ENCODE results near the gene GPC6.
A peak's percentile ranks its signal among the peaks of the same experiment; 100 is the strongest.

GPC6 gene

DNA sequence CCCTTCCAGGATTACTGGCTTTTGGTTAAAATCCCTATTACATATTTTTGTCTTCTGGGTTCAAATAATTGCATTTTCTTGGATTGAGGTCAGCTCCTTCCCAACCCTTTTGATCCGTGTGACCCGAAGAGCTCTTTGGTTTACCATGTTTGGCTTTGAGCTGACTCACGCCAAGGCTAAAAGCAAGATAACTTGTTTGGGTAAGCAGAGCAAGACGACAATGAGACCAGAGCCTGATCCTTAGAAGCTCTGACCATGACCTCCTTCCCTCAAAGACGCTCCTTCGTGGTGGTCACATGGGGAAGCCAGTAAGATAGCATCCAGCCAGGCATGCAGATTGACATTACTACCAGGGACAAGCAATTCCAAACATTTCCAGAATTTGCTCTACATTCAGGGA, 1099.0 kb downstream of the GPC6 start:
- TF ChIP-seq GATA3 (IDR thresholded peaks at IDR 0.05; ENCODE audit: low read depth, low read length) (no peak), GATA2 (IDR thresholded peaks at IDR 0.05; ENCODE audit: low read depth, low read length) (no peak)

DNA sequence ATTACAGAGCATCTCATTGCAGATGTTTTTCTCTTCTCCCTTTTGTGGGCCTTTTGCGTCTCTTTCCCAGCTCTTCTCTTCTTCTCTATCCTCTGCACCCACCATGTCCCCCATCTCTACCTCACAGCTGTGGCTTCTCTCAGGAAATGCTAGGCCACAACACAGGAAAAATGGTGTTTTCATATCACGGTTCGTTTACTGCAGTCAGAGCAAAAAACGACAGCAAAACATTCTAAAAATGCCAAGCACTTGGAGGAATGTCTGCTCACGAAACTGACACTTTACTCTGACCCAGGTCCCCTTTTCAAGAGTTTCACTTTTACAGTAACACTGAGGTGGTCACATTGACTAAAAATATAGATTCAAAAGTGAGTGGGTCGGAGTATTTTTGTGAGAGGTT, 1100.7 kb downstream of the GPC6 start:
- TF ChIP-seq GATA2 (IDR thresholded peaks at IDR 0.05; ENCODE audit: low read depth, low read length) = no peak
- no peak for TF ChIP-seq GATA3 (IDR thresholded peaks at IDR 0.05; ENCODE audit: low read depth, low read length)

GRCh38 chr13:94328381-94329041, 1101.9 kb downstream of the GPC6 start:
- TF ChIP-seq GATA3 (IDR thresholded peaks at IDR 0.05; ENCODE audit: low read depth, low read length) = no peak
- TF ChIP-seq GATA2 (IDR thresholded peaks at IDR 0.05; ENCODE audit: low read depth, low read length) = no peak

- no peak for TF ChIP-seq GATA2 (IDR thresholded peaks at IDR 0.05; ENCODE audit: low read depth, low read length)
- TF ChIP-seq GATA3 (IDR thresholded peaks at IDR 0.05; ENCODE audit: low read depth, low read length) = no peak
Observed at GRCh38 chr13:94329277-94329676, 1102.7 kb downstream of the GPC6 start.

- TF ChIP-seq GATA2 (IDR thresholded peaks at IDR 0.05; ENCODE audit: low read depth, low read length) (no peak), GATA3 (IDR thresholded peaks at IDR 0.05; ENCODE audit: low read depth, low read length) (no peak)
Observed at GRCh38 chr13:94329754-94330551, 1103.3 kb downstream of the GPC6 start.

GRCh38 chr13:94330552-94331071, 1104.0 kb downstream of the GPC6 start:
- TF ChIP-seq GATA3 (IDR thresholded peaks at IDR 0.05; ENCODE audit: low read depth, low read length) (no peak), GATA2 (IDR thresholded peaks at IDR 0.05; ENCODE audit: low read depth, low read length) (no peak)

GRCh38 chr13:94331281-94331680, 1104.7 kb downstream of the GPC6 start:
- TF ChIP-seq GATA2 (IDR thresholded peaks at IDR 0.05; ENCODE audit: low read depth, low read length) (no peak), GATA3 (IDR thresholded peaks at IDR 0.05; ENCODE audit: low read depth, low read length) (no peak)

DNA sequence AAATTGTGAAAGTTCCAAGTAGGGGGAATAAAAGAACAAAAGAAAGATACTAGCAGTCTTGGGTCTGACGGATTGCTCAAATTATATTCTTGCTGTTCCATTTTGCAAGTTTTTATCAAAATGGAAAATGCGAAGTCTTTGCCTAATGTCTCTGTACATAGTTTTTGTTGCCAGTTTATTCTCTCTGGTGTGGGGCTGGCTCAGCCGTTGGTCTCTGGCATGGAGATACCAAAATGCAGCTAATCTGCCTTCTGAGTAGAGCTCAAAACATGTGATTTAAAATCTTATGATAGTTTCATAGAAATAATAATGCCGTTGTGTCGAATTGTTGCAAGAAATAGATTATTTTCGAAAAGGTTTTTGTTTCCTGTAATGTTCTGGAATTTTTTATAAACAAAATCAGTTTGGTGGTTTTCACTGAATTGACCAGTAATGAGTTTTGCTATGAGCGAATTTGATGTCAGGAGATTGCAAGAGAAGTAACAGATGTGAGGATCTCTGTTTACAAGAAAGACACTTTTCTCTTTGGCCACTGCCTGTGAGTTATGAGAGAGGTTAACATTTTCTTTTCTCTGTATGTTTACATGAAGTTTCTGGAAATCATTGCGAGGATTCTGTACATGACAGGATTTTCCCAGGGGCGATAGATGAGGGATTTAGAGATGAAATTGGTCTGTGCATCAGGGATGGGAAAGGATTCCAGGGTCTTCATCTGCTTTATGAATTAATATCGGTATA, 1105.9 kb downstream of the GPC6 start:
- TF ChIP-seq GATA2 (IDR thresholded peaks at IDR 0.05; ENCODE audit: low read depth, low read length) (peak; percentile 38; the same call in 1 of the 2 replicates), GATA3 (IDR thresholded peaks at IDR 0.05; ENCODE audit: low read depth, low read length) (0 out of 2 replicates have a peak, but pooled peaks have one; percentile 14)

DNA sequence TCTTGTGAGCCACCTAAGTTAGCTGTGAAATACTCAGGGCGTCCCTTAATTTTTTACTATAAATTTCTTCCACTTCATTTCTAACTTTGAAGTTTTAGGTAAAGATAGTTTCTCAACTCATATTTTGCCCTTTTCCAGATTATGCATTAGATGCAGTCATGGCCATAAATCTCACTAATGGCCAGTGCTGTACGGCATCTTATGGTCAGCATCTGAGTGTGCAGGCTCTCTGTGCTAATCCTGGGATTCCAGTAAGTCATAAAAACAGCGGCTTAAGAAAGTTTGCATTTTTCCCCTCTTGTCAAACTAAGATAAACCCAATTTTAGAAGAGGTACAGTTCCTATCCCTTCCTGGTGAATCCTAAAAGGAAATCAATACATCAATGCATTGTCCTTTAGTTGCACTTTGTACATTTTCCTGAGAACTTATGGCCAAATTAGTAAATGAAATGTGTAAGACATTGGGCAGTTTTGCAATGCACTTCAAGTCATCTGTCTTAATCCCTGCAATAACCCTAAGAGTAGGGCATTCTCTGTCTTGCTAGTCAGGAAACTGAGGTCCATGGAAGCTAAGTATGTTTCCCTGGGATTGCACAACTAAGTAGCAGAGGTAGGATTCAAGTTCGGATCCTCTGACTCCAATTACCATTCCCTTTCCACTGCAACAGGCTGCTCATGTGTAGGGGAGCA, 1106.7 kb downstream of the GPC6 start:
- no peak for TF ChIP-seq GATA3 (IDR thresholded peaks at IDR 0.05; ENCODE audit: low read depth, low read length)
- TF ChIP-seq GATA2 (IDR thresholded peaks at IDR 0.05; ENCODE audit: low read depth, low read length) = no peak

GRCh38 chr13:94335761-94336526, 1109.3 kb downstream of the GPC6 start:
- no peak for TF ChIP-seq GATA2 (IDR thresholded peaks at IDR 0.05; ENCODE audit: low read depth, low read length)
- no peak for TF ChIP-seq GATA3 (IDR thresholded peaks at IDR 0.05; ENCODE audit: low read depth, low read length)

DNA sequence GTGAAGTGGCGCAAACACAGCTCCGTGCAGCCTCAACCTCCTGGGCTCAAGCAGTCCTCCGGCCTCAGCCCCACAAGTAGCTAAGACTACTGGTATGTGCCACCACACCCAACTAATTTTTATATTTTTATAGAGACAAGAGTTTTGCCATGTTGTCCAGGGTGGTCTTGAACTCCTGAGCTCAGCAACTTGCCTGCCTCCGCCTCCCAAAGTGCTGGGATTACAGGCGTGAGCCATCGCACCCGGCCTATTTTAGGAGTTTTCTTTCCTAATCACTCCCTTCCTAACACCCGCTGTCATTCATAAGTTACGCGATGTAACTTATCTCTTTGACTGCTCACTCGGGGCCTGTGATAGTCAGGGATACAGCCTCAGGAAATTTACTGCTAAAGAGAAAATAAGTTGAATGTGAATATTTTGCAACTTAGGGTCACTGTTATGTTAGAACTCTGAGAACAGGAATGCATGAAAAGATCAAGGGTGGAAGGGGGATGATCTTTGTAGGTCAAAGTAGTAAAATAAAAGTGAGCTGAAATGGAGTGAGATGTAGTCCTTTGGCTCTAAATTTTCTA, 1112.6 kb downstream of the GPC6 start:
- no peak for TF ChIP-seq GATA2 (IDR thresholded peaks at IDR 0.05; ENCODE audit: low read depth, low read length)
- no peak for TF ChIP-seq GATA3 (IDR thresholded peaks at IDR 0.05; ENCODE audit: low read depth, low read length)

DNA sequence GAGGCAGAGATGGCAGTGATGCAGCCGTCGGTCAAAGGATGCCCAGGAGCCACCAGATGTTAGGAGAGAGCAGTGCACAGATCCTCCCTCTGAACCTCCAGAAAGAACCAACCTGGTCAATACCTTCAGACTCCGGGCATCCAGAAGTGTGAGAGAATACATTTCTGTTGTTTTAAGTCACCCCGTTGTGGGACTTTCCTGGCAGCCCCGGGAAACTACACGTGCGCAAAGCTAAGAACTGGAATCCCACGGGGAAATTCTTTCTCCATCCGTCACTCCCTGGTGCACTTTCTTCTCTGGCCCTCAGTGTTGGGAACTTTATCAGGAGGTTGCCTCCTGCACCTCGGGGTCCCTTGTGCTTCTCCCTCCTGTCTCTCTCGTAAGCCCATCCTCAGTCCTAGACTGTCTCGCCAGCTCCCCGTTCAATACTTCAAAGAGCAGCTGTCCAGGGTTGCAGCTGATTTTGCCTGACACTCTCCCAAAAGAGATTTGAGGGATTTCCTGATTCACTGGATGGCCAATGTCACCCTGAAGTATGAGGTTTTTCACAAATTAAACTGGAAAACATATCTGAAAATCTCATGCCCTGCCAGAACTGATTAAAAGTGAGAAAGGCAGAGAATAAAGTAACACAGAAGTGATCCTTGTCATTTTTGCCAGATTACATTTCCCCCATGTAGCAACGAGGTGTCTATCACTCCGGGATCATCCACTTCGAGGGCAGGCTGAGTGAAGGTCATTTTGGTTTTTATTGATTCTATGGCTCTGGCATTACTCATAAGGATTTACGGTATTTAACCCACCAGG, 1116.0 kb downstream of the GPC6 start:
- TF ChIP-seq GATA2 (IDR thresholded peaks at IDR 0.05; ENCODE audit: low read depth, low read length) (peak; percentile 56), GATA3 (IDR thresholded peaks at IDR 0.05; ENCODE audit: low read depth, low read length) (no peak)

All from SH-SY5Y (cell line).